GM10248 (cell line): Measurements from ENCODE around the gene LCP2.

Experiments
- CTCF ChIA-PET: fragments of 300-600 bp; sonication (Branson Sonifier 250); formaldehyde crosslinking; extraction: SDS; loops from one replicate; lab custom pipeline; 2021; ENCODE audit warnings: antibody characterized with exemption; lab: Yijun Ruan, JAX
- POLR2A ChIA-PET: fragments of 350-650 bp; sonication (Branson Sonifier 250); formaldehyde crosslinking; extraction: SDS; loops from one replicate; lab custom pipeline; 2020; ENCODE audit warnings: antibody characterized with exemption; lab: Yijun Ruan, JAX
- DNase-seq: peaks from one replicate; pipeline ENCODE4 v3.0.0; 2012; ENCODE audit errors: extremely low spot score
- CTCF ChIP-seq: IDR thresholded peaks from 2 replicates; pipeline ENCODE4 v1.5.1; 2012; ENCODE audit warnings: mild to moderate bottlenecking, low read depth; ENCODE audit errors: extremely low read depth, missing control alignments, control extremely low read depth

LCP2 gene

GRCh38 chr5:170238456-170239196, 59.0 kb downstream of the LCP2 start:
- POLR2A ChIA-PET = no interaction called here

GRCh38 chr5:170235876-170236864, 61.4 kb downstream of the LCP2 start:
- DNase-seq = no peak
- no peak for TF ChIP-seq CTCF
- CTCF ChIA-PET = interaction anchor here (0.9 to 5.3 kb wide), 8 partner anchors 8 to 186 kb away, joined by 3 to 43 read pairs (median 3); no protein-coding TSS in a partner anchor
- POLR2A ChIA-PET = no interaction called here

More at GRCh38 chr5:170238456-170239196, 59.0 kb downstream of the LCP2 start:
- CTCF ChIA-PET = interaction anchor here (0.6 to 5.3 kb wide), 5 partner anchors 12 to 196 kb away, joined by 3 to 43 read pairs (median 5); no protein-coding TSS in a partner anchor
- TF ChIP-seq CTCF = no peak
- no peak for DNase-seq

DNA sequence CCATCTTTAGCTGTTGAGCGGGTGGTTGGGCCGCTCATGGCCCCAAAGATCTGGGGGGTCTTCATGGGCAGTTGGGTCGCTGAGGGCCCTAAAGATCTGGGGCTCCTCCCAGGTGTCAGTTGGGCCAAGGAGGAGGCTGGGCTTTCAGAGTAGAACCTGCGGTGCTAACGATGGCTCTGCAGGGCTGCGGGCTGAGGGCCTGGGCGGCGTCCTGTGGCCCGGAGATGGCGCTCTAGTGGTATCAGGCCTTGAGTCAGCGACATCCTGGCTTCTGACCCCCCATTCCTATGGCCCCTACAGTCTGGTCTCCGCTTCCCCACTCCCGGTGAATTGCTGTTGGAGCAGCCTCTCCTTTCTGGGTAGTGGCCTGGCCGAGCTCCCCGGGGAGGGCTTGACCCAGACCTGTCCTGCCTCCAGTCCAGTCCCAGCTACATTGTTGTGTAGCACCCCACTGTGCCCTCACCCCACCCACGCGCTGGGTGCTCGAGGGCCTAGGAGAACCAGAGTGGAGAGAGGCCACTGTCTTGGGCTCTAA, 64.2 kb downstream of the LCP2 start:
- CTCF ChIA-PET = interaction anchor here (1.2 kb wide), 2 partner anchors 12 to 193 kb away, joined by 3 to 4 read pairs; no protein-coding TSS in a partner anchor
- POLR2A ChIA-PET = no interaction called here
- TF ChIP-seq CTCF = no peak
- DNase-seq = no peak

DNA sequence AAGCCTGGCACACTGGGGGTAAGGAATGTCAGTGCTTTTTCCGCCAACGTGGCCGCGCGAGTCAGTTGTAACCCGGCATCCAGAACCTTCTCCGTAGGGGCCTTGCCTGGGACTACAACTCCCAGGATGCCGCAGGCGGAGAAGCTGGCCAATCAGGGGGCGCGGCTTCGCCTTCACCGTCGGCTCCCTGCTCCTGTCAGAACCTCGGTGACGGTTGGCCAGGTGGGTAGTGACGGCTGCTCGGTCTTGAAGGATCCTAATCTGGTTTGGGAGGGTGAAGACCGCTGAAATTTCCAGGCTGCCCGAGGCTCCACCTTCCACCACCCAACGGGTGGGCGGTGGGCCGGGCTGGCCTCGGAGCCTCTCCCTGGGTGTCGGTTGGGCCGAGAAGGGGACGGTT, 64.8 kb downstream of the LCP2 start, which contains the start of gene C5orf58:
C5orf58 (plus strand) TSS at position 200 of the 400 bp plus-strand sequence. CDS start 1,992 bp downstream, outside the sequence.
- no peak for DNase-seq
- ChIA-PET POLR2A (no interaction called here), CTCF (no interaction called here)
- TF ChIP-seq CTCF = no peak

DNA sequence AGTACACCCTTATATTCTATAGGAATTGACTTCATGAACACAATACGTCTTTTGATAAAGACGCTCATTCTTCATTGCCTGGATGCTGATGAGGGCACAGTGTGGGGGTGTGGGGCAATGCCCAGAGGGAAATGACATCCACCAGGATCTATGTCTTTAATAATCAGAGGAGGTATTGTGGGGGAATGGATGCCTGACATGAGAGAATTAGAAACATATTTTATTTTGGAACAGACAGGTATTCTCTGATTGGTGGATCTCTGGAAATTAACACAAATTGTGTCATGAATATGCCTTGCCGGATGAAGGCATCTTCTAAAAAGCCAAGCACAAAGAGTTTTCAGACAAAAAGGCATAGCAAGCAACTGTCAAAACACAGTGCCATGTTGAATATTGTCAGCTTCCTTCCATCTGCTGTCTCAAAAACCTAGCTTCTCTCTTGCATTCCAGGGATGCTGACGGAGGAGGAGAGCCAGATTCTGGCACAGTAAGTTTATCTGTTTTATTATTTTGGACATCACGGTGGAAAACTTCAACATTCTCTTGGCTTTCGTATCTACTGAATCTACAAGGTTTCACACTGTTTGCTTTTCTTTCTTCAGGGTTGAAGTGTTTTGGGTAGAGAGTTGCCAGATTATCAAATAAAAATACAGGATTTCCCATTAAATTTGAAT, 68.7 kb downstream of the LCP2 start:
- ChIA-PET CTCF (interaction anchor here (0.7 to 7.7 kb wide), 8 partner anchors 8 to 208 kb away, joined by 3 to 191 read pairs (median 5); no protein-coding TSS in a partner anchor), POLR2A (no interaction called here)
- no peak for DNase-seq
- TF ChIP-seq CTCF = no peak
